OCI-LY1 (cell line): ENCODE results near the gene NFASC.

Source experiments
- H2AFZ ChIP-seq: fragments of 200-600 bp; sonication (generic), shearing (Covaris generic); 2 replicates; pipeline ENCODE4 v1.6.0; 2014; ENCODE audit warnings: antibody characterized with exemption, mild to moderate bottlenecking, low read length
- H3F3A ChIP-seq: fragments of 200-600 bp; sonication (generic), shearing (Covaris generic); 2 replicates; pipeline ENCODE4 v1.6.0; 2014; ENCODE audit warnings: mild to moderate bottlenecking, antibody characterized with exemption, low read length, moderate library complexity; ENCODE audit not compliant: insufficient read depth
- H3K27ac ChIP-seq: fragments of 200-600 bp; sonication (generic); 2 replicates; pipeline ENCODE4 v1.5.1; 2014; ENCODE audit warnings: low read length, mixed run types, mild to moderate bottlenecking, low read depth; ENCODE audit not compliant: poor library complexity, severe bottlenecking
- H3K27me3 ChIP-seq: fragments of 200-600 bp; sonication (generic); 2 replicates; pipeline ENCODE4 v1.6.0; 2014; ENCODE audit warnings: antibody characterized with exemption, mild to moderate bottlenecking, low read length, moderate library complexity; ENCODE audit not compliant: insufficient read depth
- H3K36me3 ChIP-seq: fragments of 200-600 bp; sonication (generic); 2 replicates; pipeline ENCODE4 v1.6.1; 2014; ENCODE audit warnings: mild to moderate bottlenecking, antibody characterized with exemption, low read length, moderate library complexity, mixed read lengths; ENCODE audit not compliant: insufficient read depth
- H3K4me1 ChIP-seq: fragments of 200-600 bp; sonication (generic); 2 replicates; pipeline ENCODE4 v1.5.1; 2014; ENCODE audit warnings: mild to moderate bottlenecking, low read length, moderate library complexity; ENCODE audit not compliant: insufficient read depth, severe bottlenecking
- H3K4me2 ChIP-seq: fragments of 200-600 bp; sonication (generic), shearing (Covaris generic); 2 replicates; pipeline ENCODE4 v1.6.1; 2014; ENCODE audit warnings: low read length
- H3K4me3 ChIP-seq: fragments of 200-600 bp; sonication (generic); 2 replicates; pipeline ENCODE4 v1.5.1; 2014; ENCODE audit warnings: low read length, low read depth, mild to moderate bottlenecking, mixed read lengths; ENCODE audit not compliant: poor library complexity, severe bottlenecking
- H3K79me2 ChIP-seq: fragments of 200-600 bp; shearing (Covaris generic); 2 replicates; pipeline ENCODE4 v1.6.1; 2016; ENCODE audit warnings: mixed run types, low read length, mixed read lengths; ENCODE audit not compliant: insufficient read depth
- H3K9ac ChIP-seq: fragments of 200-600 bp; sonication (generic), shearing (Covaris generic); 2 replicates; pipeline ENCODE4 v1.6.1; 2014; ENCODE audit warnings: mild to moderate bottlenecking, low read length, mixed read lengths
- H3K9me2 ChIP-seq: fragments of 200-600 bp; sonication (generic), shearing (Covaris generic); 2 replicates; pipeline ENCODE4 v1.6.1; 2014; ENCODE audit warnings: low read depth, mild to moderate bottlenecking, low read length, mixed read lengths
- H3K9me3 ChIP-seq: fragments of 200-600 bp; shearing (Covaris generic); 2 replicates; pipeline ENCODE4 v1.6.1; 2014; ENCODE audit warnings: low read length, mixed read lengths
- H4K20me1 ChIP-seq: fragments of 200-600 bp; sonication (generic), shearing (Covaris generic); 2 replicates; pipeline ENCODE4 v1.6.0; 2016; ENCODE audit warnings: mild to moderate bottlenecking, low read length; ENCODE audit not compliant: insufficient read depth
- EZH2 ChIP-seq: fragments of 200-600 bp; sonication (generic), shearing (Covaris generic); IDR thresholded peaks from 2 replicates; pipeline ENCODE4 v1.8.0; 2017; ENCODE audit warnings: borderline replicate concordance, mixed run types, mild to moderate bottlenecking, antibody characterized with exemption, low read length, moderate library complexity, mixed read lengths
- TF ChIP-seq, protein P1 (sequence below): fragments of 200-600 bp; sonication (generic), shearing (Covaris generic); IDR thresholded peaks from 2 replicates; pipeline ENCODE4 v1.5.1; 2017; ENCODE audit warnings: mild to moderate bottlenecking, antibody characterized with exemption, low read length, moderate library complexity, mixed read lengths

The NFASC gene

DNA sequence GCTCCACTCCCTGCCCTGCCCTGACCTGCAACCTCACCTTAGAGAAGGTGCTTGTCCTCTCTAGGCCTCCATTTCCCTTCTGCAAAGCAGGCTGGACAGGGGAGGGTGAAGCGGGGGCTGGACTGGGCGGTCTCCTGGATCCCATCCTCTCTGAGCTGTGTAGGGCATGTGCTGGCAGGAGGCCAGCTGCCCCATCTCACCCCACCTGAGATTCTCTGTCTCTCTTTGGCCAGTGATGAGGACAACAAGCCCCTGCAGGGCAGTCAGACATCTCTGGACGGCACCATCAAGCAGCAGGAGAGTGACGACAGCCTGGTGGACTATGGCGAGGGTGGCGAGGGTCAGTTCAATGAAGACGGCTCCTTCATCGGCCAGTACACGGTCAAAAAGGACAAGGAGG lies 145.4 kb downstream of the NFASC start:
- TF ChIP-seq, protein P1, sequence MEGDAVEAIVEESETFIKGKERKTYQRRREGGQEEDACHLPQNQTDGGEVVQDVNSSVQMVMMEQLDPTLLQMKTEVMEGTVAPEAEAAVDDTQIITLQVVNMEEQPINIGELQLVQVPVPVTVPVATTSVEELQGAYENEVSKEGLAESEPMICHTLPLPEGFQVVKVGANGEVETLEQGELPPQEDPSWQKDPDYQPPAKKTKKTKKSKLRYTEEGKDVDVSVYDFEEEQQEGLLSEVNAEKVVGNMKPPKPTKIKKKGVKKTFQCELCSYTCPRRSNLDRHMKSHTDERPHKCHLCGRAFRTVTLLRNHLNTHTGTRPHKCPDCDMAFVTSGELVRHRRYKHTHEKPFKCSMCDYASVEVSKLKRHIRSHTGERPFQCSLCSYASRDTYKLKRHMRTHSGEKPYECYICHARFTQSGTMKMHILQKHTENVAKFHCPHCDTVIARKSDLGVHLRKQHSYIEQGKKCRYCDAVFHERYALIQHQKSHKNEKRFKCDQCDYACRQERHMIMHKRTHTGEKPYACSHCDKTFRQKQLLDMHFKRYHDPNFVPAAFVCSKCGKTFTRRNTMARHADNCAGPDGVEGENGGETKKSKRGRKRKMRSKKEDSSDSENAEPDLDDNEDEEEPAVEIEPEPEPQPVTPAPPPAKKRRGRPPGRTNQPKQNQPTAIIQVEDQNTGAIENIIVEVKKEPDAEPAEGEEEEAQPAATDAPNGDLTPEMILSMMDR: no peak
- TF ChIP-seq EZH2: no peak
- Histone ChIP-seq H3K79me2 (no peaks in the 10 kb centered on the region), H3K9ac (no peak overlapping the region), H3K4me2 (no peak overlapping the region), H3K36me3 (no peaks in the 10 kb centered on the region), H4K20me1 (no peaks in the 10 kb centered on the region), H3K9me3 (no peaks in the 10 kb centered on the region), H3K27ac (no peak overlapping the region), H2AFZ (no peak overlapping the region), H3F3A (no peaks in the 10 kb centered on the region), H3K4me3 (no peak overlapping the region), H3K9me2 (no peaks in the 10 kb centered on the region), H3K27me3 (0 out of 2 replicates have a peak, but pooled peaks cover 13% of the 10 kb centered on the region), H3K4me1 (no peaks in the 10 kb centered on the region)

DNA sequence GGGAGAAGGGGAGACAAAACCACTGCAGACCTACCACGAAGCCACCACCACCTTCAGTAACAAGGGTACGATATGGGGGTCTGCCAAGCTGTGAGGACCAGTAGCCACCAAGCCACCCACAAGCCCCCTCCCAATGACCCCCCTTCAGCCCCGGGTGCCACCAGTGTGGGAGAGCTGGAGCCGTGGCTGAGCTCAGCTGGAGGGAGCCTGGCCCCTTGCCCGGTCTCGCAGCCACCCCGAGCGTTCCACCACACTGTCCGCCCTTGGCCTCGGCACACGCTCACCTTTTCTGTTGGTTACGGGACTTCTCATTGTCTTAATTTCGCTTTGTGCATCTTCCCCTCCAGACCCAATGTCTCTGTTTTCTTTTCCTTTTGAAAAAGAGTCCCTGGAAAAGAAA lies 145.9 kb downstream of the NFASC start:
- H3K9ac ChIP-seq: no peak overlapping the region

DNA sequence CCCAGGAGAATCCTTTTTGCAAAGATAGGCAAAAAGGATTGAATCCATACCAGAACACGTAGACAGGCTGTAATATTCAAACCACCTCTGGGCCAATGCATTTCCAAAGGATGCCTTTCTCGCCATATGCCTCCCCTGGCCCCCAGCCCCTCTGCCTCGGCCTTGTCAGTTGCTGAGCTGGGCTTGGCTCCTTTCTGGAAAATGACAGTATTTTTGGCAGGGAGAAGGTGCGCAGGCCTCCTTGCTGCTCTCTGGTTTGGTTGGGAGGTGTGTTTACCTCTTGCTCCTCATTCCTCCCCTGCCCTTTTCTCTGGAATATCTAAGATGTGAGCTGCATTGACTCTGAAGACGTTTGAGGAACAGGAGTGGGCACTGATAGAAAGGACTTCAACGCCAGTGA lies 146.3 kb downstream of the NFASC start:
- no peak overlapping the region for H3K4me3 ChIP-seq
- no peak overlapping the region for H3K27ac ChIP-seq
- no peaks in the 10 kb centered on the region for H4K20me1 ChIP-seq
- H3K9ac ChIP-seq: no peak overlapping the region
- no peaks in the 10 kb centered on the region for H3K79me2 ChIP-seq
- H3K9me3 ChIP-seq: no peaks in the 10 kb centered on the region
- no peaks in the 10 kb centered on the region for H3K4me1 ChIP-seq
- H3K27me3 ChIP-seq: 0 out of 2 replicates have a peak, but pooled peaks cover 12% of the 10 kb centered on the region
- no peak overlapping the region for H3K4me2 ChIP-seq
- no peak overlapping the region for H2AFZ ChIP-seq
- H3K36me3 ChIP-seq: no peaks in the 10 kb centered on the region
- TF ChIP-seq EZH2: no peak
- TF ChIP-seq, protein P1: no peak
- H3K9me2 ChIP-seq: no peaks in the 10 kb centered on the region
- no peaks in the 10 kb centered on the region for H3F3A ChIP-seq

More for the DNA sequence above, 145.9 kb downstream of the NFASC start:
- TF ChIP-seq, protein P1: no peak
- TF ChIP-seq EZH2: no peak
- Histone ChIP-seq H2AFZ (no peak overlapping the region), H3K4me1 (no peaks in the 10 kb centered on the region), H3K4me3 (no peak overlapping the region), H3K9me3 (no peaks in the 10 kb centered on the region), H3K27me3 (0 out of 2 replicates have a peak, but pooled peaks cover 13% of the 10 kb centered on the region), H3K4me2 (no peak overlapping the region), H3K36me3 (no peaks in the 10 kb centered on the region), H4K20me1 (no peaks in the 10 kb centered on the region), H3K79me2 (no peaks in the 10 kb centered on the region), H3K9me2 (no peaks in the 10 kb centered on the region), H3K27ac (no peak overlapping the region), H3F3A (no peaks in the 10 kb centered on the region)
